HG02943 (cell line): ENCODE data around the gene AGBL4.

ENCODE experiments used
- ATAC-seq: cut with Tn5 transposase; IDR thresholded peaks from one replicate; pipeline ENCODE4 v1.9.1; 2021; ENCODE audit warnings: mild to moderate bottlenecking, low read depth, moderate library complexity; ENCODE audit not compliant: unreplicated experiment

AGBL4 gene

GRCh38 chr1:48853006-48853405 lies 1170.7 kb downstream of the AGBL4 start:
- no peak for ATAC-seq

GRCh38 chr1:48851638-48852037 lies 1172.1 kb downstream of the AGBL4 start:
- no peak for ATAC-seq

GRCh38 chr1:48848035-48848434 lies 1175.7 kb downstream of the AGBL4 start:
- ATAC-seq = no peak

GRCh38 chr1:48846441-48846840 lies 1177.3 kb downstream of the AGBL4 start:
- no peak for ATAC-seq

DNA sequence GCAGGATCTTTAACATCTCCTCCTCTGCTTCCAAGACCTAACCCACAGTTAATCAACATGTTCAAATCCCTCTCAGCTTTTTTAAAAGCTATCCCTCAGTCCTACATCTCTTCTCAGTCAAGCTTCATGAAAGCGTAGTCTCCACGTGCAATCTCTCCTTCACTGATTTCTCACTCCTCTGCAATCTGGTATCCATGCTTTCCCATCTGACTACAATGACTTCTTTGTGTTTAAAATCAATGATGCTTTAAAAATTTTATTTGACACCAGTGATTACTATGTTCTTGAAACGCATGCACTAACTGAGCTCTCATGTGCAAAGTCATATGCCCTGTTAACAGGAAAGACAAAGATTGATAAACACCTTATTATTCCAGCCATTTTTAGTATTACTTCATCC lies 1179.6 kb downstream of the AGBL4 start:
- ATAC-seq = no peak

GRCh38 chr1:48841966-48842365 lies 1181.8 kb downstream of the AGBL4 start:
- ATAC-seq = no peak

GRCh38 chr1:48841461-48841860 lies 1182.3 kb downstream of the AGBL4 start:
- ATAC-seq = no peak

DNA sequence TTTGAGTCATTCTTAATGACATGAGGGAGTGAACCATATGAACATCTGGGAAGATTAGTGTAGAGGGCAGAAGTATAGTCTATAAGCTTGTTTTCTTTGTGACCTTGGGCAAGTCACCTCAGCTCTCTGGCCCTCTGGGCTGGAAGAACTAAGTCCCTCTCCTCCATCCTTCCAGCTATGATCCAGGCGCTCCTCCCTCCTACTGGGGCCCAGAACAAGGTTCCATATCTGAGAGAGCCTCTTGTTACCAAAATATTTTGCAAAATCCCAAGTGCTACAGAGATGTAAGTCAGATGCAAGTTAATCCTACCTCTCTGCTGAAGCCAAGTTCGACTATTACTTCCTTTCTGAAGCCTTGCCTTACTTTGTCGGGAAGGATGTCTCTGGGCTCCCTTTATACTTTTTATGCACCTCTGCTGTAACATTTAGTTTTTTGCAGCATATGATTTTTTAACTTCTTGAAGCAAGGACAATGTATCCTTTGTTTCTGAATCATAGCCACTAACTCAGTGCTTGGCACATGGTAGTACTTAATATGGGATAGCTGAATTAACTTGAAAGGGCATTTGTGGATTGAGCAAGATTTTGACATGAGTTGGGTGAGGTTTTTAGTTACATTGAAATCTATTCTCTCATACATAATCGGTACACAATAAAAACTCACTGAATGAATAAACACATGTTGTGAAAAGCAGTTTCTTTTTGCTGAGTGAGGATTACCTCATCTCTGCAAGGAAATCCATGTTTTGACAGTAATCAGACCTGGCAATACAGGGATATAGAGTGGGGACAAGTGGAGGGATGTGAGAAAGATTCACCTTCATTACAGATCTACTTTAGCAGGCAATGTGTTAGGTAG lies 1192.4 kb downstream of the AGBL4 start:
- no peak for ATAC-seq

DNA sequence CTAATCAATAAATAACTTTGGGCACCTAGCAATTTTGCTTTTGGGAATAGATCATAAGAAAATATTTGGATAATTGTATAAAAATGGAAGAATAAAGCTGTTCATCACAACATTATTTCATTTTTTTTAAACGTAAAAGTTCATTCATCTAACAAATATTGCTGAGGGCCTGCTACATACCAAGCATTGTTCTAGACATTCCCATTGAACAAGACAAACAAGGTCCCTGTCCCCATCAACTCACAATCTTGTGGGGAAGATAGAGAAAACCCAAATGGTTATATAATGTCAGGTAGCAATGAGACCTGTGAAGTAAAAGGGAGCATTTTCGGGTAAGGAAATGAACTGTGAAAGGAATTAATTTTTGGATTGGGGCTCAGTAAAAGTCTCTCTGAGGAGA lies 1193.0 kb downstream of the AGBL4 start:
- ATAC-seq = no peak

- no peak for ATAC-seq
Observed at GRCh38 chr1:48829446-48829845, 1194.3 kb downstream of the AGBL4 start.

DNA sequence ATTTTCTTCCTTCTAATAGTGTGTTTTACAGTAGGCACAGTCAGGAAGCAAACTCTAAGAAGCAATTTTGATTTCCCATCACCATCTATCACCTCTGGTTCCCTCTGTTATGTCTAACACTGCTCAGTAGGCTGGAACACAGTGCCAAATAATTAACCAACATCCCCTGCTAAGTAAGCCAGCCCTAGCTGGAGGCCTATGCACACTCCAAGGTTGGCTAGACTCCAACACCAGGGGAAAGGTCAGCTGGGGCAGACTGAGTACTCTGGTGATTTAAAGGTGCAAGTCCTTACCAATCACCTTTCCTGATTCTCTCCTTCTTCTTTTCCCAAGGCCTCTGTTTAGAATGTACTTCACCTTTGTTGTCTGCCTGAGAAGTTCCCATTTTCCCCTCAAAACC lies 1200.6 kb downstream of the AGBL4 start:
- ATAC-seq = no peak

DNA sequence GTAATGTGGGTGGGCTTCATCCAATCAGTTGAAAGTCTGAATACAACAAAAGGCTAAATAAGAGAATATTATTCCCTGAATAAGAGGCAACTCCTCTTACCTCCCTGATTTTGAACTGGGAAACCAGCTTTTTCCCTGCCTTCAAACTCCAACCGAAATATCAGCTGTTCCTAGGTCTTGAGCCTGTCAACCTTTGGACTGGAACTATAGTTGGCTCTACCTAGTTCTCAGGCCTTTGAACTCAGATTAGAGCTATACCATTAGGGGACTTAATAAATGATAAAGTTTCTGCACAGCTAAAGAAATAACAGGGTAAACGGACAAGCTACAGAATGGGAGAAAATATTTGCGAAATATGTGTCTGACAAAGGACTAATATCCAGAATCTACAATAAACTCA lies 1203.3 kb downstream of the AGBL4 start:
- no peak for ATAC-seq

- peak; percentile 69 for ATAC-seq
Observed at GRCh38 chr1:48817505-48818114, 1206.1 kb downstream of the AGBL4 start.

DNA sequence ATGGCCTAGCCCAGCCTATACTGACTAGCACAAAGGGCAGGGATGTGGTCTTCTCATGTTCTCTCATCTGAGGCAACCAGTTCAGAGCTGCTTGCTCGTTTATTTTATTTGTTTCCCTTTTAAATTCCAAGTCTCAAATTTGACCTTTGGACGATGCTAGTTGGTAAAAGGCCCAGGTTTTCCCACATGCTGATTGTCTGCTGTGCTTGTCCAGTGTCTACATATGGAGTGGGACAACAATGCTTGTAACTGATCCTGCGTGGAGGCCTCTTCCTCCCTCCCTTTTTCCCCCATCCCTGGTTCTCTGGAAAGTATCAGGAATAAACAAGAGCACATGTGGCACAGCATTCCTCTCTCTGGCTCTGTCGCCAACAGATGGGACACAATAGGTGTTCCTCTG lies 1213.0 kb downstream of the AGBL4 start:
- ATAC-seq = no peak

DNA sequence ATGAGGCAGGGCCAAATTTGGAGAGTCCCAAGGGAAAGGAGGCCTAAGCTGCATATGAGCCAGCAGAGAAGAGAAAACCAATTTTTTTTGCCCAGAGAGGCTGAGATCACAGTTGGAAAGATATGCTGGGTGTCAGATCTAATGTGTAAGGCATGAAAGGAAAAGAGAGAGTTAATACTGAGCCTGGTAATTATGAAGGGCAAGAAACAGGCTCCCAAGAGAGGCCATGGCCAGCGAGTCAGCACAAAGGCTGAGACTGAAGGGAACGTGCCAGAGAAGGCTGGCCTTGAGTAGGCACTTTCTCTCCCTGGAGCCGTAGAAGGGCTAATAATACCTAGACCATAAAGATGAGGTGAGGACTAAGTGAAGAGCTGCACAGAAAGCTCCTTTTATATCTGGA lies 1215.3 kb downstream of the AGBL4 start:
- no peak for ATAC-seq

DNA sequence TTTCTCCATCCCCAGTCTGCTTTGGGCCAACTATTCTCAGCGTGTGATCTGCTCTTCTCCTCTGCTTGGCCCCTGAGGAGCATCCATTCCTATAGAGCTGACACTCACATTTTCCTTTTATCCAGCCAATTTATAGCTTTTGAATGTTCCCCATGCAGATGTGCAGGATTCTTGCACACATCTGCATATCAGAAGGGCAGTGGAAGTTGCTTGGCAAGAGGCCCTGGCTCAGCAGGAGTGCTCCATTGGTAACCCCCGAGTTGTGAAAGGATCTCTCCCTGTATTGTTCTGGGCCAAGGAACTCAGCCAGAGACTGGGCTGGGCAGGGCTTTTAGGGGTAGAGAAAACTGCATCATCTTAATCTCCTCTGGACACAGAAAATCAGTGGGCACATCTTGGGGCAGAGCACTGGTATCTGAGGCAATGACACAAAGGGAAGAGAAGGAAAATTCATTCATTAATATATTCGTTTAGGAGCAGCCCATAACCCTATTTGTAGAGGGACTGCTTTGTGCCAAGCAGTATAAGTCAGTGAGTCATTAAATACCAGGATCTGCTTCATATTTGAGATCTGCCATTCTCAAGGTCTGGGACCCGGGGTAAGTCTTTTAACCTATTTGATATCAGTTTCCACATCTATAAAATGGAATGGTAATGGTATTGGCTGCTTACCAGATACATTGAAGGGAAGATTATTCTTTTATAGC lies 1216.0 kb downstream of the AGBL4 start:
- ATAC-seq = no peak

- no peak for ATAC-seq
Observed at GRCh38 chr1:48803474-48803873, 1220.3 kb downstream of the AGBL4 start.

DNA sequence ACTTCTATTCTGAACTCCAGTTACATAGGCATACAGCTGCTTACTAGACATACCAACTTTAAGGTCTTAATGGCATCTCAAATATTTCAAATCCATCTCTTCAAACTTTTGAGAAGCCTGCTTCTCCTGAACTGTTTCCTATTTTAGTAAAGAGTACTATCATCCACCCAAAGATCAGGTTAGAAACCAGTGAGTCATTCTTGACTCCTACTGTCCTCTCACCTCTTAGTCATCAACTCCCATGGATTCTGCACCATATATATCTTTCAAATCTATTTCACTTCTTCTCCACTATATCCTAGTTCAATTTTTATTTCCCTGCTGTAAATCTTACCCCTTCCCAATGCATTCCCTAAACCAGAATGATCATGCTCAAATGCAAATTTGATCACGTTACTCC lies 1228.9 kb downstream of the AGBL4 start:
- no peak for ATAC-seq

GRCh38 chr1:48793863-48794262 lies 1229.9 kb downstream of the AGBL4 start:
- peak; percentile 74 for ATAC-seq

DNA sequence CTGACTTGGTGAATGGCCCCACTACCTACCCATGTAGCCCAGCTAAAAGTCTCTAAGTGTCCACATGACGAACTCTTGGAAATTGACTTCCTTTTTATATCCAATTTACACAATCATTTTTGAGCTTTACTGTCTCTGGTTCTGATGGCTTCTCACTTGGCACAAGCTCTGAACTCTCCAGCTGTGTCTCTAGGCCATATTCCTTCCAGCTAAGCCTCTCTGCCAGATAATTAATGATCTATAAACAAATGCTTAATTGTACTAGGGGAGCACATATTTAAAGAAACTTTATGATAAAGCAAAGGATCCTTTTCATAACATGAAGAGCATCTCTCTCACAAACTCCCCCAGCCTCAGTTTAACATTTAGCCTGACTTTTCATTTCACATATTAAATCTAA lies 1230.8 kb downstream of the AGBL4 start:
- ATAC-seq = no peak

GRCh38 chr1:48790397-48790796 lies 1233.4 kb downstream of the AGBL4 start:
- ATAC-seq = peak; percentile 44

DNA sequence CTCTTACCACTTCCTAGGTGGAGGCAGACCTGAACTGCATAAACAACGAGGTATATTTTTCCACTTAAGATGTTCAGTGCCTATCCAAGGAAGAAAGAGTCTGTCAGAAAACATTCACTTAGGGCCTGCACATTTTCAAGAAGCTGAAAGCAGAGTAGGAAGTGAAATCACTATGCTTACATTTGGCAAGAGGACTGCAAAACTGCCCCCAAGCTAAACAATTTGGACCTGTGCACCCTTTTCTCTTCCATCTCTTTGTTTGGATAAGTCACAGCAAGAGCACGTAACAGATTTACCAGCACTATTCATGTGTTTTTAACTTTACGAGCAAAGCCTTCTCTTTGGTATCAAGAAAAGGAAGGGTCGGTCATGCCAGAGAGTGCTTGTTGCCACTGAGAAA lies 1233.9 kb downstream of the AGBL4 start:
- ATAC-seq = peak; percentile 17
